ENCODE data around the gene SCN1B. TPM values are rescaled to one million over a fixed set of nuclear protein-coding genes. Genes with fewer than 3 reads are reported as not detected.

SCN1B gene
- total RNA-seq, 1 experiment from 2014 or later, result 4.9 TPM

DNA sequence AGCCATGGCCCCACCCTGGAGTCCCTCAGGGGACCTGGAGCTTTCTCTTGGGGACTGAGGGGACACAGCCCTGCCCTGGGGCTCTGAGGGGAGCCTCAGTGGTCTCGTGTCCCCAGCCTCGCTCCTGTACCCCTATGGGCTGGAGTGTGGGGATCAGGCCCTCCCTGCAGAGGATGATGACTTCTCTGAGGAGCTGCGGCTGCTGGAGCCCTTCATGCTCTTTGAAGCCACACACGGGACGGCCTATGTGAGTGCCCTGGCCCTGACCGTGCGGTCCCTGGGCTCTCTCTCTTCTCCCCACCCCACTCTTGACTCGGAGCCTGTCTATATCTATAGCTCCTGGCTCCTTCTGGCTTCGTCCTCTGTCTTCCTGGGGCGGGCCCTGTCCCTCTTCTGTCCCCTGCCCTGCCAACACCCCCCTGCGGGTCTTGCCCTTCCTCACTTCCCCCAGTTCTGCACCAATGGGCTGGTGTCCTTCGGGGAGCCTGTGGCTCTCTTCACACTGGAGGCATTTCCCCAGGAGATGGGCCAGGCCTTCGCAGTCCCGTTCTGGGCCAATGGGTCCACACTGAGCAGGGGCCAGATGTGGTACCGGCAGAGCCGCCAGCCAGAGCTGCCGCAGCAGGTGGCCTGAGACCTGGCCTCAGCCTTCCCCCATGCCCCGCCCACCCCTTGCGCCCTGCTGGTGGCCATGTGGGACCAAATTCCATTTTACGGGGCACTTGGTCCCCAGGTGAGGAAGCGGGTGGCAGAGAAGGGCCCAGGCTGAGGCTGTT lies 44.3 kb downstream of the SCN1B start:
- DNase-seq (ENCODE audit: low read depth), result no peak

GRCh38 chr19:35075202-35076025 lies 45.1 kb downstream of the SCN1B start:
- DNase-seq (ENCODE audit: low read depth), result no peak

DNA sequence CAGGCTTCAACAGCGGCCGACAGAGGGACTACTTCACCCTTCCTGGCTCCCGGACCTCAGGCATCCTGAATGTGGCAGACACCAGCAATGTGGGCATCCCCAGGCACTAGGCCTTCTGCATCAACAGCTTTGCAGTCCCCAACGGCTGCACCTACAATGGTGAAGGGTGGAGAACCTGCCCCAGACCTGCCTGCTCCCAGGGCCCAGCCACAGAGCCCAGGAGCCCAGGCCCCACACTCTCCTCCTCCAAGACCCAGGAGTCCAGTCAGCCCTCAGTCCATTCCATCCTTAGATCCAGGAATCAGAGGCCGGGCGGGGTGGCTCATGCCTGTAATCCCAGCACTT lies 45.7 kb downstream of the SCN1B start:
- DNase-seq (ENCODE audit: low read depth), result no peak

DNA sequence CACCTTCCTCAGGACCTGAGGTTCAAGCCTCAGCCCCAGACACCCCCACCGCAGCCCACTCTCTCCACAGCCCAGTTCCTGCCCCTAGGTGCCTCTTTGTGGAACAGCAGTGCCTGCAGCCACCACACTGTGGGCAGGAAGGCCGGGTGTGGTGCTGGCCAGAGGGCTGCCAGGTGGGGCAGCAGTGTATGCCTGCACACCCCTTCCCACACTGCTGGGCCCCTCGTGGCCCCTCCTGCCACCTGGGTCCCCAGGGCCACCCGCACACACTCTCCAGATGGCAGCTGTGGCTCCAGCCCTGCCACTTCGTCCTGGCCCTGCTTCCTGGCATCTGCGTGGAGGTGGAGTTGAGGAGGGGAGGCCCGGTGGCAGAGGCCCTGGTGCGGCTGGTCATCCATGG lies 46.4 kb downstream of the SCN1B start:
- no peak for DNase-seq (ENCODE audit: low read depth)

GRCh38 chr19:35077411-35078223 lies 47.3 kb downstream of the SCN1B start:
- DNase-seq (ENCODE audit: low read depth), result no peak

DNA sequence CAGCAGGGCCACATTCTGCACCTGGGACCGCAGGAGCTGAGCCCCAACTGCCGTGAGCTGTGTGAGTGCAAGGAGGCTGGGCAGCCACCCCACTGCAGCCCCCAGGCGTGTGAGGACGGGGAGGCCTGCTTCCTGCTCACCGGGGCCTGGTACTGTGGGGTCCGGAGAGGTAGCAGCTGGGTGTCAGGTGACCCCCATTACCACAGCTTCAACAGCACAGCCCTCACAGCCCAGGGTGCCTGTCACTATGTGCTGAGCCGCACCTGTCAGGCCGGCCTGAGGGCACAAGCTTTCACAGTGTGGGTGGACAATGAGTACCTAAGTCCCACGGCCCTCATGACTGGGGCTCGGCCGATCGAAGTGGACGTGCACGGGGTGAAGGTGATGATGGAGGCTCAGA lies 49.6 kb downstream of the SCN1B start:
- DNase-seq (ENCODE audit: low read depth), result no peak

- no peak for DNase-seq (ENCODE audit: low read depth)
These were observed 50.4 kb downstream of the SCN1B start for GRCh38 chr19:35080613-35081170.

DNA sequence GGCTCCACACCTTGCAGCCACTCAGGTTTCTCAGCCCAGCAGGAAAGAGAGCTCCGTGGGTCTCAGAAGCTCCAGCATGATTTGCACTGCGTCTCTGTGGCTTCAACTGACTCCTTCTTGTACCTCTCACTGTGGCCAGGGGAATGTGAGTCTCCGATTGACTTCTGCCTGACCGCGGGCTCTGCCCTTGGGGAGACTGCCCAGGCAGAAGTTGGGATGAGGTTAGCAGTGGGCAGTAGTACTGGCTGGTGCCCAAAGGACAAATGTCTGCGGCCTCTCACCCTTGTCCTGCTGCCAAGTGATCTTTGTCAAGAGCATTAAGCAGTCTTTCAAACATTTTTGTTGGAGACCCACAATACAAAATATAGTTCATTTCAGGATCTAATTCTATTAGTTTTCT lies 50.9 kb downstream of the SCN1B start:
- peak; percentile 25 for DNase-seq (ENCODE audit: low read depth)

DNA sequence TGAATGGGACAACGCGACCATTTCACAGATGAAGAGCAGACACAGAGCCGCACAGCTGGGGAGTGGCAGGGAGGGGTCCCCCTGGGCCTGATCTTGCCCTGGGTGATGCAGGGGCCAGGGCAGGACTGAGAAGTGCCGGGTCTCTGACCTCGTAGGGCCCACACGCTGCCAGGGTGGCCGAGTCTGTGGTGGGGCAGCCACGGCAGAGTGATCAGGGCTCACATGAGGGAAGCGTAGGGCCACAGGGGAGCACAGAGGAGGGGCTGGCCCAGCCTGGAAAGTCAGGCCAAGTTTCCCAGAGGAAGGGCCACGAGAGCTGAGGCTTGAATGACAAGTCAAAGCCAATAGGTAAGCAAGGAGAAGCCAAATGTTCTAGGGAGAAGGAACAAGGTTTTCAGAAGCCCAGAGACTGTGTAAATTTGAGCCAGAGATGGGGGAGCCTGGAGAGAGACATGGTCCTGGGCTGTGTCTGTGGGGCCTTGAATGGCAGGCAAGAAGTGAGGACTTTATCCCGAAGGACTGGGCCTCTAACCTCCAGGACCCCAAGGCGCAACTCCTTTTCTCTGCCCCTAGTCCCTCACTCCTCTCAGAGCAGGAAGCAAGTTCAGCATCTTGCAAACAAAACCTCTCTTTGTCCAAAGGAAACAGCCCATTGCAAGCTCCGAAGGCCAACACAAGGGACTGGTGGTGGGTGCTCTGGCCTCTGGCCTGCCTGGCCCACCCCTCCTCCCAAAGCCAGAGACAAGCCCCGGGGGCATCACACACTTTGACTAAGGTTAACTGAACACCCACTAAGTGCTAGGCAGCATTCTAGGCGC lies 53.6 kb downstream of the SCN1B start:
- no peak for DNase-seq (ENCODE audit: low read depth)

GRCh38 chr19:35084509-35084762 lies 54.2 kb downstream of the SCN1B start:
- DNase-seq (ENCODE audit: low read depth), result no peak

DNA sequence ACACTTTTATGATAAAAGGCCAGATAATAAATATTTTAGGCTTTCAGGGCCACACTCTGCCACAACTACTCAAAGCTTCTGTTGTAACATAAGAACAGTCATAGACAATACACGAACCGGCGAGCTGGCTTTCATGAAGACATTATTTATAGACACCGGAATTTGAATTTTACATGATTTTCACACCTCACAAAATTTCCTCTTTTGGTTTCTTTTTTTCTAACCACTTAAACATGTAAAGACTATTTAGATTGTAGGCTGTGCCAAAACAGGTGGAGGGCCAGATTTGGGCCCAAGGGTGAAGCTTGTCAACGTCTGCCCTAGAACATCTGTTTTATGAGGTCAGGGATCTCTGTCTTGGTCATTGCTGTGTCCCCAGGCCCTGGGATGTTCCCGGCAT lies 55.7 kb downstream of the SCN1B start:
- DNase-seq (ENCODE audit: low read depth), result no peak

- no peak for DNase-seq (ENCODE audit: low read depth)
These were observed 56.2 kb downstream of the SCN1B start for GRCh38 chr19:35086455-35086854.

- no peak for DNase-seq (ENCODE audit: low read depth)
These were observed 57.1 kb downstream of the SCN1B start for GRCh38 chr19:35087393-35087792.

GRCh38 chr19:35088131-35088913 lies 58.1 kb downstream of the SCN1B start:
- DNase-seq (ENCODE audit: low read depth), result peak; percentile 96

DNA sequence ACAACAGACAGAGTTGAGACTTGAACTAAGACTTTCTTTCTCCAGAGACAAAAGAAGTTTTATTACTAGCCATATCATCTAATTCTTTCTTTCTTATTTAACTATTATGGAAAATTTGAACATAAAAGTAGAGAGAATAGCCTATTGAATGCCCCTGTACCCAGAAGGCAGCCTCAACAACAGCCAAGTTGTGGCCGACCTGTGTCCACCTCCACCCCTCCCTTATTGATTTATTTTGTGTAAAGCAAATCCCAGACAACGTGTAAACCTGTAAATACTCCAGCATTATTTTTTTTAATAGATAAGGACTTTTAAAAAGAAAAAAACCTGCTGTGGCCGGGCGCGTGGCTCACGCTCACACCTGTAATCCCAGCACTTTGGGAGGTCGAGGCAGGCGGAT lies 59.3 kb downstream of the SCN1B start:
- no peak for DNase-seq (ENCODE audit: low read depth)

Other genes with a start within 250 kb of the SCN1B start
- gene ZNF30, start 103.6 kb upstream of the SCN1B start, total RNA-seq (2014; rRNA removed; shearing (Covaris generic)), result 4.1 and 4.5 TPM in 2 replicates
- gene ZNF792, start 66.2 kb upstream of the SCN1B start, total RNA-seq (2014; rRNA removed; shearing (Covaris generic)), result 7.2 and 7.4 TPM in 2 replicates
- 18.0 and 21.9 TPM in 2 replicates for gene GRAMD1A, start 30.1 kb upstream of the SCN1B start, total RNA-seq (2014; rRNA removed; shearing (Covaris generic))
- 0.10 TPM in 1 of 2 replicates, not detected in the other for gene HPN, start 11.3 kb downstream of the SCN1B start, total RNA-seq (2014; rRNA removed; shearing (Covaris generic))
- gene FXYD3, start 85.4 kb downstream of the SCN1B start, total RNA-seq (2014; rRNA removed; shearing (Covaris generic)), result 3.0 and 3.7 TPM in 2 replicates
- gene LGI4, start 104.6 kb downstream of the SCN1B start, total RNA-seq (2014; rRNA removed; shearing (Covaris generic)), result 0.36 TPM in 1 of 2 replicates, not detected in the other
- gene FXYD1, start 108.4 kb downstream of the SCN1B start, total RNA-seq (2014; rRNA removed; shearing (Covaris generic)), result 0.98 TPM in 1 of 2 replicates, not detected in the other
- not detected in 2 replicates for gene FXYD7, start 112.8 kb downstream of the SCN1B start, total RNA-seq (2014; rRNA removed; shearing (Covaris generic))
- 258 and 338 TPM in 2 replicates for gene FXYD5, start 124.3 kb downstream of the SCN1B start, total RNA-seq (2014; rRNA removed; shearing (Covaris generic))
- gene FAM187B, start 198.3 kb downstream of the SCN1B start, total RNA-seq (2014; rRNA removed; shearing (Covaris generic)), result not detected in 2 replicates
- gene LSR, start 218.5 kb downstream of the SCN1B start, total RNA-seq (2014; rRNA removed; shearing (Covaris generic)), result 1.8 TPM in 2 replicates
- gene USF2, start 238.5 kb downstream of the SCN1B start, total RNA-seq (2014; rRNA removed; shearing (Covaris generic)), result 33.9 and 37.4 TPM in 2 replicates